ENCODE data around the gene IL33. TPM values are rescaled to one million over a fixed set of nuclear protein-coding genes. Genes with fewer than 3 reads are reported as not detected.

IL33 gene
- total and polyA plus RNA-seq, 4 donors: 16.5 to 154 (median 27.0) TPM

GRCh38 chr9:6229186-6229585, 13.6 kb downstream of the IL33 start:
- H3K27me3 ChIP-seq (ENCODE audit: control insufficient read depth in 3 of 3, insufficient read depth in 3 of 3, low read length in 2 of 3): no peaks in the 10 kb centered on the region
- H3K27ac ChIP-seq (ENCODE audit: low read depth in 1 of 2, low read length in 1 of 2): no peak overlapping the region
- ATAC-seq (ENCODE audit: insufficient read depth, low FRiP score): no peak
- no peak overlapping the region for H3K4me3 ChIP-seq
- no peak for TF ChIP-seq CTCF (IDR thresholded peaks at IDR 0.05; ENCODE audit: control extremely low read depth, extremely low read depth)
- peaks cover 0 to 21% (median 5%) of the 10 kb centered on the region in 5 donors for H3K4me1 ChIP-seq (ENCODE audit: control insufficient read depth in 5 of 5, insufficient read depth in 5 of 5, low read length in 5 of 5)
- H3K9ac ChIP-seq (ENCODE audit: insufficient read depth in 1 of 2, low read length in 2 of 2): no peak overlapping the region
- WGBS, 2 donors: 80% methylated on average over 2 of the region's 2 CpGs
- H3K36me3 ChIP-seq (ENCODE audit: control insufficient read depth in 4 of 4, insufficient read depth in 4 of 4, low read length in 4 of 4): no peaks in the 10 kb centered on the region
- no peak for DNase-seq
- no peaks in the 10 kb centered on the region for H3K9me3 ChIP-seq (ENCODE audit: control insufficient read depth in 4 of 4, insufficient read depth in 3 of 4, low read length in 3 of 4)

DNA sequence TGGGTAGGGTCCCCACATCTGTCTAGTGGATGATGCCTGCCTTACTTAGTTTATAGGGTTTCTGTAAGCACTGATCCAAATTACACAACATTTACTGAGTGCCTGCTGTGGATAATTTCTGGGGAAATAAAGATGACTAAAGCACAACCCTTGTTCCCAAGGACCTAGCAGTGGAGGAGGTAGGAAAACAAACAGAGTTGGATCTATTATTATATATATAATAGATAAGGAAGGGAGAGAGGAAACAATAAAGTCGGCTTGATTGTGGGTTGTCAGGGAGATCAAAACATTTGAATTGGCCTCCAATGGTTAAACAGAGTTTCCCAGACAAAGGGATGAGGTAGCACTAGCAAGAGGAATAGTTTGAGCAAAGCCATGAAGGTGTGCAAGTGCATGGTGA, 14.0 kb downstream of the IL33 start:
- H3K27ac ChIP-seq (ENCODE audit: low read depth in 1 of 2, low read length in 1 of 2): no peak overlapping the region
- no peak for ATAC-seq (ENCODE audit: insufficient read depth, low FRiP score)

GRCh38 chr9:6230037-6230780, 14.6 kb downstream of the IL33 start:
- no peak for TF ChIP-seq CTCF (IDR thresholded peaks at IDR 0.05; ENCODE audit: control extremely low read depth, extremely low read depth)
- H3K4me3 ChIP-seq: no peak overlapping the region
- no peaks in the 10 kb centered on the region for H3K9me3 ChIP-seq (ENCODE audit: control insufficient read depth in 4 of 4, insufficient read depth in 3 of 4, low read length in 3 of 4)
- H3K27me3 ChIP-seq (ENCODE audit: control insufficient read depth in 3 of 3, insufficient read depth in 3 of 3, low read length in 2 of 3): no peaks in the 10 kb centered on the region
- peak; percentile 28 for ATAC-seq (ENCODE audit: insufficient read depth, low FRiP score)
- DNase-seq: no peak
- H3K4me1 ChIP-seq (ENCODE audit: control insufficient read depth in 5 of 5, insufficient read depth in 5 of 5, low read length in 5 of 5): peaks cover 0 to 21% (median 5%) of the 10 kb centered on the region in 5 donors
- no peak overlapping the region for H3K27ac ChIP-seq (ENCODE audit: low read depth in 1 of 2, low read length in 1 of 2)
- no peaks in the 10 kb centered on the region for H3K36me3 ChIP-seq (ENCODE audit: control insufficient read depth in 4 of 4, insufficient read depth in 4 of 4, low read length in 4 of 4)
- no peak overlapping the region for H3K9ac ChIP-seq (ENCODE audit: insufficient read depth in 1 of 2, low read length in 2 of 2)
- WGBS, 2 donors: 57 to 88% methylated on average over 2 of the region's 2 CpGs

More for the DNA sequence above, 14.0 kb downstream of the IL33 start:
- no peak for DNase-seq
- Histone ChIP-seq H3K9me3 (ENCODE audit: control insufficient read depth in 4 of 4, insufficient read depth in 3 of 4, low read length in 3 of 4) (no peaks in the 10 kb centered on the region), H3K27me3 (ENCODE audit: control insufficient read depth in 3 of 3, insufficient read depth in 3 of 3, low read length in 2 of 3) (no peaks in the 10 kb centered on the region), H3K4me1 (ENCODE audit: control insufficient read depth in 5 of 5, insufficient read depth in 5 of 5, low read length in 5 of 5) (peaks cover 0 to 21% (median 5%) of the 10 kb centered on the region in 5 donors), H3K4me3 (no peak overlapping the region), H3K36me3 (ENCODE audit: control insufficient read depth in 4 of 4, insufficient read depth in 4 of 4, low read length in 4 of 4) (no peaks in the 10 kb centered on the region), H3K9ac (ENCODE audit: insufficient read depth in 1 of 2, low read length in 2 of 2) (no peak overlapping the region)
- no peak for TF ChIP-seq CTCF (IDR thresholded peaks at IDR 0.05; ENCODE audit: control extremely low read depth, extremely low read depth)
- WGBS, 2 donors: 20 to 53% methylated on average over 1 of the region's 1 CpG
